Progenitor cell of endocrine pancreas (in vitro differentiated cells): ENCODE data around the gene OGFOD1. TPM values are rescaled to one million over a fixed set of nuclear protein-coding genes. Genes with fewer than 3 reads are reported as not detected.
"Not testable (repeated sequence)": the region's sequence is repeated elsewhere in the genome, so short reads cannot be mapped to it uniquely, and the experiment has no call there.

Experiments used
- DNase-seq: peaks from one replicate; pipeline ENCODE4 v3.0.0; 2021; ENCODE audit warnings: low spot score; ENCODE audit not compliant: unreplicated experiment
- H3K27ac Mint-ChIP-seq: 2 replicates; pipeline ENCODE4 v1.8.0; 2021; ENCODE audit warnings: mild to moderate bottlenecking, moderate library complexity, mixed read lengths
- H3K27me3 Mint-ChIP-seq: 2 replicates; pipeline ENCODE4 v1.8.0; 2021; ENCODE audit warnings: mixed read lengths
- H3K36me3 Mint-ChIP-seq: 2 replicates; pipeline ENCODE4 v1.8.0; 2022; ENCODE audit warnings: mixed read lengths; ENCODE audit not compliant: insufficient read depth
- H3K4me1 Mint-ChIP-seq: 2 replicates; pipeline ENCODE4 v1.8.0; 2021; ENCODE audit warnings: low read depth, mixed read lengths
- H3K4me3 Mint-ChIP-seq: 2 replicates; pipeline ENCODE4 v1.8.0; 2021; ENCODE audit warnings: low read depth, mild to moderate bottlenecking, moderate library complexity, mixed read lengths
- H3K9me3 Mint-ChIP-seq: 2 replicates; pipeline ENCODE4 v1.8.0; 2021; ENCODE audit warnings: low read depth, mixed read lengths
- total RNA-seq: library from RNA; stranded (reverse); gene quantifications from 2 replicates; pipeline ENCODE4 v1.2.1, GENCODE V29; 2021
- TF ChIP-seq, protein P1 (sequence below): fragments of 200-600 bp; sonication (generic); IDR thresholded peaks from one replicate; pipeline ENCODE4 v1.5.0; 2021; ENCODE audit warnings: antibody characterized with exemption, mild to moderate bottlenecking; ENCODE audit not compliant: unreplicated experiment

The OGFOD1 gene
- total RNA-seq, 1 donor from 2014 or later: 32.0 TPM

DNA sequence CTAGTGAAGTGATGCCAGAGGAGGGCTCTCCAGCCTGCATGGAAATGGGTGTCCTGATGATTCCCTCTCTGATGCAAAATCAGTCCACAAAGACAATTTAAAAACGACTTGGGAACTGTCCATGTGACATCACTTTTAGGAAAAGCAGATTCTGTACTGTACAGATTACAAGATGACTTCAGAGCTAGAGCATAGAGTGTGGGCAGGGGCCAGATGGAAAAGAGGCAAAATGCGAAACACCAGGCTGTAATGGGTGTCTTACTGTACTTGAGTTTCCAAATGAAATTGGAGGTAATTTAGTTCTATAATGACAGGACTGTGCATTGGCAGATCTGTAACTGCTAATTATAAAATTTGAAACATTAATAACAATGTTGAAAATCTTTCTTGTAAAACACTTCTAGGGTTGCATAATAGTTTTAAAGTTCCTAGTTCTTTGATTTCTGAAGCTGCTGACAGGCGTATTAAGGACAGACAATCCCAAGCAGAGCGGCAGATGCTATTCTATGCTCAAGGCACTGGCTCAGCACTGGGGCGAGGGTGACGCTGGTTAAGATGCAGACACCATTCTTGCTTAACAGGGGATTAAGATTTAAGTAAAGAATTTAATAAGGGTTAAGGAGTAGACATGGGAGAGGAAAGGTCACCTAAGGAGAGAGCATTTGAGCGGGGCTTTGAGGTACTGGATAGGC, 29.6 kb downstream of the OGFOD1 start:
- TF ChIP-seq, protein P1, sequence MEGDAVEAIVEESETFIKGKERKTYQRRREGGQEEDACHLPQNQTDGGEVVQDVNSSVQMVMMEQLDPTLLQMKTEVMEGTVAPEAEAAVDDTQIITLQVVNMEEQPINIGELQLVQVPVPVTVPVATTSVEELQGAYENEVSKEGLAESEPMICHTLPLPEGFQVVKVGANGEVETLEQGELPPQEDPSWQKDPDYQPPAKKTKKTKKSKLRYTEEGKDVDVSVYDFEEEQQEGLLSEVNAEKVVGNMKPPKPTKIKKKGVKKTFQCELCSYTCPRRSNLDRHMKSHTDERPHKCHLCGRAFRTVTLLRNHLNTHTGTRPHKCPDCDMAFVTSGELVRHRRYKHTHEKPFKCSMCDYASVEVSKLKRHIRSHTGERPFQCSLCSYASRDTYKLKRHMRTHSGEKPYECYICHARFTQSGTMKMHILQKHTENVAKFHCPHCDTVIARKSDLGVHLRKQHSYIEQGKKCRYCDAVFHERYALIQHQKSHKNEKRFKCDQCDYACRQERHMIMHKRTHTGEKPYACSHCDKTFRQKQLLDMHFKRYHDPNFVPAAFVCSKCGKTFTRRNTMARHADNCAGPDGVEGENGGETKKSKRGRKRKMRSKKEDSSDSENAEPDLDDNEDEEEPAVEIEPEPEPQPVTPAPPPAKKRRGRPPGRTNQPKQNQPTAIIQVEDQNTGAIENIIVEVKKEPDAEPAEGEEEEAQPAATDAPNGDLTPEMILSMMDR: no peak
- Mint-ChIP-seq H3K4me3 (no peak overlapping the region), H3K36me3 (peaks cover 12% of the 10 kb centered on the region), H3K27me3 (no peaks in the 10 kb centered on the region), H3K4me1 (no peaks in the 10 kb centered on the region), H3K9me3 (no peaks in the 10 kb centered on the region), H3K27ac (no peak overlapping the region)
- DNase-seq: no peak

DNA sequence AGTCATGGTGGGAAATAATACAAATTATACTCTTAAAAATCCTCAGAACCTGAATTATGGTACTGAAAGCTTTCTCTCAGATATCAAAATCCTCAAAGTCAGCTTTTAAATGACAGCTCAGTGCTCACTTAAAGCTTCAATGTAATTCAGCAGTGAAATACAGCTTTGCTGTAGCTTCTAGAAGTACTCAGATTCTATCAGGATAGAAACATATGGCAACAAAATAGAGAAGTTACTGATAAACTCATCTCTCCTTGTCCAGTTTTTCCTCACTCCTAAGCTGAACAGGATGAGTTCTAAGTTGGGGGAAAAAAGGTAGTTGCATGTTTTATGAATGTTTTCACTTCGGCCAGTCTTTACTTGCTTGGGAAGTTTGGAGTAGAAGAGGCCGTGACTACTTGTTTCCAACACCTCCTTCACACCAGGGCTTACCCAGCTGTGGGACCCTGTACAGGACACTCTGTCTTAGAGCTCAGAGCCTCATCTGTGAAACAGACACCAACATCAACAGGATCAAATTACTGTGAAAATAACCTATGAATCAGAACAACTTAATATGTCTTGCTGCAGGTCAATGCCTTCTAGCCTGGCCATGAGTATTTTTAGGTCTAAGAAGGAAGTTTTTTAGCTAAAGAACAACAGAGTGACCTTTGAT, 30.2 kb downstream of the OGFOD1 start:
- peaks cover 13% of the 10 kb centered on the region for H3K36me3 Mint-ChIP-seq
- DNase-seq: no peak
- no peaks in the 10 kb centered on the region for H3K27me3 Mint-ChIP-seq
- no peak overlapping the region for H3K27ac Mint-ChIP-seq
- TF ChIP-seq, protein P1: no peak
- H3K4me3 Mint-ChIP-seq: no peak overlapping the region
- no peaks in the 10 kb centered on the region for H3K9me3 Mint-ChIP-seq
- H3K4me1 Mint-ChIP-seq: no peaks in the 10 kb centered on the region

DNA sequence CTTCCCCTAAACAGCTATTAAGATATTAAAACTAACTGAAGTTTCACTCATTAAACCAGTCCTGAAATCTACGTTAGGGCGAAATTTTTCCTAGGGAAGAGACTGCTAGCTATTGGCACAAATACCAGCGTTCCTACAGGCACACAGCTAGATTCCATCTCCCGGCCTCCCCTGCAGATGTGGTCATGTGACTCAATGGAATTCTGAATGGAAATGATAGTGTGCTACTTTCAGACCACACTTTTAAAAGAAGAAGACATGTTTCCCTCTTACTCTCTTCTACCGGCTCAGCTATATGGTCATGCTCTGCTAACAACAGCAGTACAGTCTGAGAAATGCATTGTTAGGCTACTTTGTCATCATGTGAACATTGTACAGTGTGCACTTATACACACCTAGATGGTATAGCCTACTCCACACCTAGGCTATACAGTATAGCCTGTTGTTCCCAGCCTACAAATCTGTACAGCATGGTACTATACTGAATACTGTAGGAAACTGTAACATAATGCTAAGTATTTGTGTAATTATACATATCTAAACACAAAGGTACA, 31.4 kb downstream of the OGFOD1 start:
- Mint-ChIP-seq H3K4me3 (no peak overlapping the region), H3K27me3 (no peaks in the 10 kb centered on the region), H3K36me3 (peaks cover 8% of the 10 kb centered on the region), H3K9me3 (no peaks in the 10 kb centered on the region), H3K4me1 (no peaks in the 10 kb centered on the region), H3K27ac (no peak overlapping the region)
- no peak for DNase-seq
- TF ChIP-seq, protein P1: no peak

DNA sequence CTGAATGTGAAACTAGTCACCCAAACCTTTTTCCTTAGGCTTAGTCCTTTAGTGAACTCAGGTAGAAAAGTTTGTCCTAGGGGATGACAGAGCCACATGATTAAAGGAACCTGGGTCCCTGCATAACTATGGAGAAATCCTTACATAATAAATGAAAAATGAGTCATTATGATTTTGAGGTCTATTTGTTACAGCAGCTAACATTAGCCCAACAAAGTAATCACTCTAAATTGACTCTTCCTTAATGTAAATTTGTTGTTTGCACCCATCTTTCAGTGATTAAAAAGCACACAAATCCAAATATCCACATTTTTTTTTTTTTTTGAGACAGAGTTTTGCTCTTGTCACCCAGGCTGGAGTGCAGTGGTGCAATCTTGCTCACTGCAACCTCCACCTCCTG, 32.0 kb downstream of the OGFOD1 start:
- Mint-ChIP-seq H3K4me3 (no peak overlapping the region), H3K27ac (no peak overlapping the region), H3K4me1 (no peaks in the 10 kb centered on the region), H3K27me3 (no peaks in the 10 kb centered on the region), H3K9me3 (no peaks in the 10 kb centered on the region), H3K36me3 (peaks cover 8% of the 10 kb centered on the region)
- no peak for DNase-seq
- TF ChIP-seq, protein P1: no peak

DNA sequence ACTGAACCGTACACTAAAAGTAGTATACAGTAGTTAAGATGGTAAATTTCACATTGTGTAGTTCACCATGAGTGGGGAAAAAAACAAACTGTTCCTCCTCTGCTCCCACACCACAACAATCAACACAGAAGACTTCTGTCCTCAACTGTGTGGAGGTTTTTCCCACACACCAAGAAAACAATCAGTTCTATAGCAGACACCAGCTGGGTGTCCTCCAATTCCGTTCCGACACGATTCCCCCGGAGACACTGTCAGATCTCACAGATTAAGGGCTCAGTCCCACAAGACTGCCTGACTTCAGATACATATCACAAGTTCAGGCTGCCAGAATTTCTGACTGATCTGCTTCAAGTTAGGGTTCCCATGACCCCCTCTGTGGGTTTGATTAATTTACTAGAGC, 36.7 kb downstream of the OGFOD1 start:
- Mint-ChIP-seq H3K9me3 (no peaks in the 10 kb centered on the region), H3K27me3 (no peaks in the 10 kb centered on the region)
- TF ChIP-seq, protein P1: no peak

DNA sequence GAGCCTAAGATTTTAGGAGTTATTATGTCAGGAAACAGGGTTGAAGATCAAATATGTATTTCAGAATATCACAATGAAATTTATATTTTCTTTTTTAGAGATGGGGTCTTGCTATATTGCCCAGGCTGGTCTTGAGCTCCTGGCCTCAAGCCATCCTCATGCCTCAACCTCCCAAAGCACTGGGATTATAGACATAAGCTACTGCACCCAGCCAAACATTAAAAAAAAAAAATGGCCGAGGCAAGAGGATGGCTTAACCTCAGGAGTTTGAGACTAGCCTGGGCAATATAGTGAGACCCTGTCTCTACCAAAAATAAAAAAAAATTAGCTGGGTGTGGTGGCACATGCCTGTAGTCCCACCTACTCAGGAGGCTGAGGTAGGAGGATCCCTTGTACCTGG, 37.5 kb downstream of the OGFOD1 start:
- H3K36me3 Mint-ChIP-seq, H3K4me1 Mint-ChIP-seq, H3K4me3 Mint-ChIP-seq, H3K9me3 Mint-ChIP-seq, DNase-seq, H3K27me3 Mint-ChIP-seq, H3K27ac Mint-ChIP-seq: not testable (repeated sequence)

More for the DNA sequence above, 36.7 kb downstream of the OGFOD1 start:
- no peak overlapping the region for H3K27ac Mint-ChIP-seq
- H3K4me1 Mint-ChIP-seq: no peaks in the 10 kb centered on the region
- no peak for DNase-seq
- H3K4me3 Mint-ChIP-seq: no peak overlapping the region
- H3K36me3 Mint-ChIP-seq: peaks cover 6% of the 10 kb centered on the region
